ENCODE data around the gene ASIC4. TPM values are rescaled to one million over a fixed set of nuclear protein-coding genes. Genes with fewer than 3 reads are reported as not detected.

ASIC4 gene
- total and polyA plus RNA-seq, 2 of the 8 experiments (the other 6 are each of a cell fraction or from before 2014, with no cell fraction given) = 0.12 to 0.22 TPM

GRCh38 chr2:219484343-219485200 is 29.7 kb upstream of the ASIC4 start (continued):
- TF ChIP-seq RNF2 (IDR thresholded peaks at IDR 0.05; ENCODE audit: borderline replicate concordance, low read depth, low read length, missing control alignments, poor library complexity, severe bottlenecking) (no peak), CBX8 (IDR thresholded peaks at IDR 0.05; ENCODE audit: borderline replicate concordance, low read depth, low read length) (no peak)
